ENCODE results near the gene USH2A. TPM values are rescaled to one million over a fixed set of nuclear protein-coding genes. Genes with fewer than 3 reads are reported as not detected.

The USH2A gene
- total RNA-seq, 2 experiments from 2014 or later, result not detected

- ATAC-seq, result no peak
- intact Hi-C loops (cut with micrococcal nuclease), result no loop called here
Measured at GRCh38 chr1:216453777-216454176, 30.5 kb upstream of the USH2A start.

GRCh38 chr1:216450227-216450626 is 27.0 kb upstream of the USH2A start:
- Mint-ChIP-seq H3K4me3 (no peak overlapping the region), H3K27ac (no peak overlapping the region), H3K4me1 (ENCODE audit: low read depth) (no peaks in the 10 kb centered on the region), H3K27me3 (no peaks in the 10 kb centered on the region), H3K36me3 (ENCODE audit: low read depth) (no peaks in the 10 kb centered on the region), H3K9me3 (peaks cover 6% of the 10 kb centered on the region)
- no peak for DNase-seq
- ChIA-PET CTCF (no interaction called here), POLR2A (no interaction called here)
- ATAC-seq, result no peak
- intact Hi-C loops (cut with micrococcal nuclease), result no loop called here
- TF ChIP-seq, protein P1, sequence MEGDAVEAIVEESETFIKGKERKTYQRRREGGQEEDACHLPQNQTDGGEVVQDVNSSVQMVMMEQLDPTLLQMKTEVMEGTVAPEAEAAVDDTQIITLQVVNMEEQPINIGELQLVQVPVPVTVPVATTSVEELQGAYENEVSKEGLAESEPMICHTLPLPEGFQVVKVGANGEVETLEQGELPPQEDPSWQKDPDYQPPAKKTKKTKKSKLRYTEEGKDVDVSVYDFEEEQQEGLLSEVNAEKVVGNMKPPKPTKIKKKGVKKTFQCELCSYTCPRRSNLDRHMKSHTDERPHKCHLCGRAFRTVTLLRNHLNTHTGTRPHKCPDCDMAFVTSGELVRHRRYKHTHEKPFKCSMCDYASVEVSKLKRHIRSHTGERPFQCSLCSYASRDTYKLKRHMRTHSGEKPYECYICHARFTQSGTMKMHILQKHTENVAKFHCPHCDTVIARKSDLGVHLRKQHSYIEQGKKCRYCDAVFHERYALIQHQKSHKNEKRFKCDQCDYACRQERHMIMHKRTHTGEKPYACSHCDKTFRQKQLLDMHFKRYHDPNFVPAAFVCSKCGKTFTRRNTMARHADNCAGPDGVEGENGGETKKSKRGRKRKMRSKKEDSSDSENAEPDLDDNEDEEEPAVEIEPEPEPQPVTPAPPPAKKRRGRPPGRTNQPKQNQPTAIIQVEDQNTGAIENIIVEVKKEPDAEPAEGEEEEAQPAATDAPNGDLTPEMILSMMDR (IDR thresholded peaks at IDR 0.05), result no peak

More at GRCh38 chr1:216453777-216454176, 30.5 kb upstream of the USH2A start:
- Mint-ChIP-seq H3K9me3 (peaks cover 1% of the 10 kb centered on the region), H3K36me3 (ENCODE audit: low read depth) (no peaks in the 10 kb centered on the region), H3K27ac (no peak overlapping the region), H3K27me3 (no peaks in the 10 kb centered on the region), H3K4me1 (ENCODE audit: low read depth) (no peaks in the 10 kb centered on the region), H3K4me3 (no peak overlapping the region)
- POLR2A ChIA-PET, result no interaction called here
- no peak for DNase-seq
- TF ChIP-seq, protein P1 (IDR thresholded peaks at IDR 0.05), result no peak
- CTCF ChIA-PET, result no interaction called here

- Mint-ChIP-seq H3K27ac (no peak overlapping the region), H3K36me3 (ENCODE audit: low read depth) (no peaks in the 10 kb centered on the region), H3K9me3 (peaks cover 6% of the 10 kb centered on the region), H3K4me3 (no peak overlapping the region), H3K4me1 (ENCODE audit: low read depth) (no peaks in the 10 kb centered on the region), H3K27me3 (no peaks in the 10 kb centered on the region)
- ChIA-PET CTCF (no interaction called here), POLR2A (no interaction called here)
- TF ChIP-seq, protein P1 (IDR thresholded peaks at IDR 0.05), result no peak
- intact Hi-C loops (cut with micrococcal nuclease), result no loop called here
- ATAC-seq (no peak), DNase-seq (no peak)
Measured at GRCh38 chr1:216448011-216448510, 24.8 kb upstream of the USH2A start.

DNA sequence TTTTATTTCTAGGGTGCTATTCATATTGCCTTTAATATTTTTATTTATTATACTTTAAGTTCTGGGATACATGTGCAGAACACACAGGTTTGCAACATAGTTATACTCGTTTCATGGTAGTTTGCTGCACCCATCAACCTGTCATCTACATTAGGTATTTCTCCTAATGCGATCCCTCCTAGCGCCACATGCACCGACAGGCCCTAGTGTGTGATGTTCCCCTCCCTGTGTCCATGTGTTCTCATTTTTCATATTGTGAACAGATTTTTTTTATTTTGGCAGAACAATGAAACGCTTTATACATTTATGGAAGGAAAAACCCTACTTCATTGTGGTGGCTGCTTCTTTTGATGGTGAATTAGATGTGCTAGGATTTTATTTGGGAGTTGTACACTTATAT is 14.4 kb upstream of the USH2A start:
- no peak for ATAC-seq
- Mint-ChIP-seq H3K27me3 (no peaks in the 10 kb centered on the region), H3K27ac (no peak overlapping the region), H3K4me1 (ENCODE audit: low read depth) (no peaks in the 10 kb centered on the region), H3K9me3 (peaks cover 2% of the 10 kb centered on the region), H3K36me3 (ENCODE audit: low read depth) (no peaks in the 10 kb centered on the region), H3K4me3 (no peak overlapping the region)
- intact Hi-C loops (cut with micrococcal nuclease), result no loop called here
- no peak for DNase-seq
- TF ChIP-seq, protein P1 (IDR thresholded peaks at IDR 0.05), result no peak
- CTCF ChIA-PET, result no interaction called here
- POLR2A ChIA-PET, result no interaction called here

GRCh38 chr1:216434232-216434631 is 11.0 kb upstream of the USH2A start:
- Mint-ChIP-seq H3K9me3 (peaks cover 10% of the 10 kb centered on the region), H3K4me1 (ENCODE audit: low read depth) (no peaks in the 10 kb centered on the region), H3K36me3 (ENCODE audit: low read depth) (no peaks in the 10 kb centered on the region), H3K4me3 (no peak overlapping the region), H3K27me3 (no peaks in the 10 kb centered on the region), H3K27ac (no peak overlapping the region)
- ATAC-seq (no peak), DNase-seq (no peak)
- TF ChIP-seq, protein P1 (IDR thresholded peaks at IDR 0.05), result no peak
- ChIA-PET POLR2A (no interaction called here), CTCF (no interaction called here)
- intact Hi-C loops (cut with micrococcal nuclease), result no loop called here
